Epithelial cell of prostate (primary cell): ENCODE data around the gene ANTXR1.

Source experiments
- DNase-seq: peaks from one replicate; pipeline ENCODE4 v3.0.0-alpha.2; 2011; ENCODE audit warnings: low read depth, low spot score
- H3K27ac ChIP-seq: fragments of 450-650 bp; 2 replicates; pipeline ENCODE4 v1.5.1; 2017; ENCODE audit warnings: mild to moderate bottlenecking

Gene ANTXR1

DNA sequence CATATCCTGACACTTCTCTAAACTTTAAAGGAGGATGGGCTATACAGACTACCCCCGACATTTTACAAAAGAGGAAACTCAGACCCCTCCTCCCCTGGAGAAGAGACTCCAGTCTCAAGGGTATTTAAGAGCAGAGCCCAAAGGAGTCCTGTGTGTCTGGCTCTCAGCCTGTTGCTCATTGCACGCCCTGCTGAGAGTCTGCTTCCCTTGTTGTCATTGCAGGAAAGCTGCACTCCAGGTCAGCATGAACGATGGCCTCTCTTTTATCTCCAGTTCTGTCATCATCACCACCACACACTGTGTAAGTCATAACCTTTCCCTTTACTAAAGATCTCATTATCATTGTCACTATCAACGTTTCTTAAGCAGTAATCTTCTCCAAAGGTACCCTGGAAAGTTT lies 111.4 kb downstream of the ANTXR1 start:
- DNase-seq: no peak
- H3K27ac ChIP-seq: no peak overlapping the region

DNA sequence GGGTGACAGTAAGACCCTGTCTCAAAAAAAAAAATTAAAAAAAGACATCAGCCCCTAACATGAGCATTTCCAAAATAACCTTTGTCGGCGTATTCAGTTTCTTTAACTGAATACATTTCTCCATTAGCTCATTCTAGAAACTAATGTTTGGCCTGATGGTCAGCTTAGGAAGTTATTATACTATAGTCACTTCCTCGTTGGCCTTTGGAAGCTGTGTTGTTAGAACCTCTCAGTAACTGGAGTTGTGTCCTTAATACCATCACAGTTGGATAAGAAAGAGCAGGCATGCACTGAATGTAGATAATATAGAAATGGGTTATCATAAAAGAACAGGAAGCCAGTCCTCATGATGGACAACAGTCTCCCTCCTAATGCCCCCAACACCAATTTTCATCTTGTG lies 112.8 kb downstream of the ANTXR1 start:
- H3K27ac ChIP-seq: no peak overlapping the region
- DNase-seq: no peak

DNA sequence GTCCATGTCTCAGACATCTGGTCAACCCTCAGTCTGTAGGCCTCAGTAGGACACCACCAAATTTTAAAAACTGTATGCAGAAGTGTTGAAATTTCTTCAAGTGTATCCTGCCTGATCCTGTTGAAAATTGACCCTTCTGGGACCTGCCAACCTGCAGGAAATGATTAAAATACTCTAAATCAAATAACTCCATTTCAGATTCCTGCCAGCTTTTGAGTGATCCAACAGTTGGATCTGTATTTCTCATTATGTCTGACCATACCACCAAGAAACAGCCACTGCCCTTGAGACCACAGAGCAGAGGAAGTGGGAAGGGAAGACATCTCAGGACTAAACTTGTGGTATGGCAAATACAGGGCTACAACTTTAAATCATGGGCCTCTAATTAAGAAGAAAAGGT lies 113.4 kb downstream of the ANTXR1 start:
- no peak overlapping the region for H3K27ac ChIP-seq
- no peak for DNase-seq

DNA sequence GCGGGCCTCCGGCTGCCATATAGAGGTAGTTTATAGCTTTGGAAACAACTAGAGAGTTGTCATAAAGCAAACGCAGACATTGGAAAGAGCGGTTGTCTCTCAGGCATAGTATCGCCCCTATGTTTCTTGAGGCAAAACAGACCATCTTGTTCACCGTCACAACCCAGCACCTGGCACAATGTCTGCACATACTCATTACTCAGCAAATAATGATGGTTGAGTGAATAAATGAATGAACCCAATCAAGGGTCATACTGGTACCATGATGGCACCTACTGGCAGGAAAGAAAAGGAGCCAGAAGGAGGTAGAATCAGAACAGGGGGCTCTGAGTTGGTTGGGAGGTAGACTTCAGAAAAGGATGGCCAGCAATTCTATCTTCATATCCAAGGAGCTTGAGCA lies 118.5 kb downstream of the ANTXR1 start:
- no peak overlapping the region for H3K27ac ChIP-seq
- no peak for DNase-seq

DNA sequence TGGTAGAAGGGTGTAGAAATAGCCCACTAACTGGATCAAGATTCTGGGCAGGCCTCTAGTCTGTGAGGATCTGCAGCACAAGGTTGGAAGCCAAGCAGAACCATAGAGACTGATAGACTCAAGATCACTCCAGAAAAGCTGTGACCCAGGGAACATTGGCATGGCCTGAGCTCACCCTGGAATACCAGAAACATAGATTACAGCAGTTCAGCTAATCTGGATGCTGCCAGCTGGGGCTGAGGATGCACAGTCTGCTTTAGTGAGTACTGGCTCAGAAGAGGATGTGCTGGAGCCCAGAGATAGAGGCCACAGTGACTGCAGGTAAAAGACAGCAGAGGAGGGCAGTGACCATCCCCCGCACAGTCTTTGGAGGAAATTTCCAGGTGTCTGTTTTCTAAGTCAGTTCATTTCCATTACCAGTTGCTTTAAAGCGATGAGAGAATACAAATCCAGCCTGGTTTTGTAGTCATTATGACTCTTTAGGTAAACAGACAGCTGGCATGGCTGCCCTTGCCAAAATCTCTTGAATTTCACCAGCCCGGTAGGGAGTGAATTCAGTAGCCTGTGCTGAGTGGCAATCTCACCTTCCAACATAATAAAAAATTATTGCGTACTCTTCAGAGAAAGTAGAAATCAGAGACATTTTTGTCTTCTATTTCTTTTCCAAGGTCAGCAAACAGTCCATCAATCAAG lies 119.2 kb downstream of the ANTXR1 start:
- H3K27ac ChIP-seq: peak overlapping the region; percentile 48
- DNase-seq: no peak

DNA sequence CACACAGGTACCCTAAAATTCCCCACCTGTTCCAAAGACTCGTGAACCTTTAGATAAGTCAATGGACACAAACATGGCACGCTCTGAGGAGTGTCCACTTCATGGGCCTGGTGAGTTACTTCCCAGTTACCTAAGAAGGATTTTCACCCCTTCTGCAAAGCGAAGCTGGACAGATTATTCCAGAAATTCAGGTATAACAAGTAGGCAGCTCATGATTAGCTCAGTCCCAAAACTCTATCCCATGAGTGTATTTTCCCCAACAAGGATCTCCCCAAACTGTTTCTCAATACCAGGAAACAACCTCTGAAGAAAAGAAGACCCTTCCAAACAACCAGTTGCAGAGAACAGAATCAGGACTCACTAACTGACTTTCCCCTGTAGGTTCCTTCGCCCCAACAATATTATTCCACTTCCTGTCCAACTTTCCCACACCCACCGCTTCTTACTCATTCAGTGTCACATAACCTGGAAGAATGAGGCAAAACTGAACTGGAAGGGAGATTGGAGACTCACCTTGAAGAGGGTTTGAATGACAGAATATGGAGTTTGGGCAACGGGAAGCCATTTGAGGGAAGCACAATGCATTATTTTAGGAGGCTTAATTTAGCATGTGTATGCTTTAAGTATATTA lies 120.1 kb downstream of the ANTXR1 start:
- DNase-seq: no peak
- H3K27ac ChIP-seq: peak overlapping the region; percentile 48

DNA sequence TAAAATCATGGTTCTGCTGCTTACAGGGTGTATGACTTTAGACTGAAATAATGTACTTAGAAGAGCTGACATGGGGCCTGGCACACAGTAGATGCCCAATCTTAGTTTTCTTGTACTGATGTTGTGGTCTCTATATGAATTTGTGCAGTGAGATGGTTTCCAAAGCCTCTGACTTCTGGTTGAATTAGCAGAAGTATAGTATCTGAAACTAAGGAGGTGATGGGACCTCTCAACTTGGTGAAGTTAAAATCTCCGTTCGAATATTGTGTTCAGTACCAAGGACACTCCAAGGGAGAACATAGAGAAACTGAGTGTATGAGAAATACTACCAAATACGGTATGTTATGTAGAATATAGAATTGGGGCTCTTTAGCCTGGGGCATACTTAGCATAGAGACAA lies 120.9 kb downstream of the ANTXR1 start:
- no peak overlapping the region for H3K27ac ChIP-seq
- DNase-seq: no peak

DNA sequence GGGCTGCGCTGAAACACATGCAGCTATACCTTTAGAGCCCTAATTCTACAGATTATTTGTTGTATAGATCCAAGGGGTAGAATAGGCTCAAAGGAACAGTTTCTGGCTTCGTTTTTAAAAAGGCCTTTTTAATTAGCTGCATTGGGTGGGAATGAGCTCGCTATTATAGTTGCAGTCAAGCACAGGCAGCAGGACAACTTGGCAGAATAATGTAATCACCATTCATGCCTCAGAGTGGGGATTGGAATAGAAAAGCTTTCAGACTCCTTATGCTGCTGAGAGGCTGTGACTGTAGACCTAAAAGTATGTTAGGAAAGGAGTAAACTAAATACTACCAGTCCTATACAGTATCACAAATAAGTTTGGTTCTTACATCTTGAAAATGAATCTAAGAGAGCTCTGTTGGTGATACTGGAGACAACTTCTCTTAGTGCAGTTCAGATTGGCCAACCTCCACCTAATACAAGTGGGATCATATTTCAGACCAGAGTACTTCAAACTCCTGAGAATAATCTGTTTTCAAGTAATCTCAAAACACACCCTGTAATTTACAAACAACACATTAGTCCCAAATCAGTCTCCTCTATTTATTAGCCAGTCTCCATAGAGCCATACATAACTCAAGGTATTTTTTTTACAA lies 121.4 kb downstream of the ANTXR1 start:
- DNase-seq: no peak
- no peak overlapping the region for H3K27ac ChIP-seq

DNA sequence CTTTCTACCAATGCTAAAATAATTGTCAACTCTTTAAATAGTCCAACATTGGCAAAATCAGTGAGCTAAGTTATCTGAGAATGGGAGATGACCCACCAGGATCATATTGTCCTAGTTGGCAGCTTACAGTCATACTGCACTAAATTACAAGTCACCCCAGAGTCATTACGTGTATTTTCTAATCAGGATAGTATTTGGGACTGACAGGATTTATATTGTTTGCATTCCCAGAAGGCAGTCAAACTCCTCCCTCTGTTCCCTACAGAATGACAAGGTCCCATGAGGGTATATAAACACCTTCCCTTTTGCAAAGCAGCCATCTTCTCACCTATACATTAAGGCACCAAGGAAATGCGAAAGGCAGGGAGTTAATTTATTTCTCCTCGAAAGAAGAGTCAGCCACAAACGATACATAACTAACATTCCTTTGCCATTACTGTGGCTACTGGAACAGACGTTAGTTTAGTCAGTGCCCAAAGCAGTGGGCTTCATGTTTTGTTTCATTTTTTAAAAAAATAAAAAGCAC lies 125.3 kb downstream of the ANTXR1 start:
- no peak for DNase-seq
- H3K27ac ChIP-seq: peak overlapping the region; percentile 78

DNA sequence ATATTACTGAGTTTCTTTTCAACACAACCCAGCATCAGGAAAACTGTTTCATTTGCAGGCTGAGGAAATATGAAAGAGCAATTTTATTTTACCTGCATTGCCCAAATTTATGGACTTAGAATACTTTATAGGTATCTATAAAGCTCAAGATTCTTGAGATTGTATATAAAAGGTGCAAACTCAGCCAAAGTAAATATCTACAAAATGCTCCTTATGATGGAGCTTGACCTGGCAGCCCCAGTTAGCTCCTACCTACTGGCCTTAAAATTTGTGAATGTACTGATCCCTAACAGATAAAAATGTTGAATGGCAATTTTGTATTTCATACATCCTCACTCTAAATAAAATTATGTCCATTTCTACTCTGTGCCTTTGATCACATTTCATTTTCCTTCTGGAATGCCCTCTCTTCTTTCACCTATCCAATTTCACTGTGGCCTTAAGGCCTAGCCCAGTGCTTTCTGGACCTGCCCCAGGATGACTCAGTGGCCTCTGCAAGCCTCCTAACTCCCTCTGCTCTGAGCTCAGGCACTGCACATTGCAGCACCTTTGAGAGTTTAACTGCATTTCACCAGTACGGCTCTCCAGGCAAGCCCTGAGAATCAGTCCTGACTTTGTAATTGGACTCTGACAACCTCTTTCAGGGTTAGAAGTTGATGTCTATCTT lies 125.9 kb downstream of the ANTXR1 start:
- no peak for DNase-seq
- H3K27ac ChIP-seq: peak overlapping the region; percentile 78

DNA sequence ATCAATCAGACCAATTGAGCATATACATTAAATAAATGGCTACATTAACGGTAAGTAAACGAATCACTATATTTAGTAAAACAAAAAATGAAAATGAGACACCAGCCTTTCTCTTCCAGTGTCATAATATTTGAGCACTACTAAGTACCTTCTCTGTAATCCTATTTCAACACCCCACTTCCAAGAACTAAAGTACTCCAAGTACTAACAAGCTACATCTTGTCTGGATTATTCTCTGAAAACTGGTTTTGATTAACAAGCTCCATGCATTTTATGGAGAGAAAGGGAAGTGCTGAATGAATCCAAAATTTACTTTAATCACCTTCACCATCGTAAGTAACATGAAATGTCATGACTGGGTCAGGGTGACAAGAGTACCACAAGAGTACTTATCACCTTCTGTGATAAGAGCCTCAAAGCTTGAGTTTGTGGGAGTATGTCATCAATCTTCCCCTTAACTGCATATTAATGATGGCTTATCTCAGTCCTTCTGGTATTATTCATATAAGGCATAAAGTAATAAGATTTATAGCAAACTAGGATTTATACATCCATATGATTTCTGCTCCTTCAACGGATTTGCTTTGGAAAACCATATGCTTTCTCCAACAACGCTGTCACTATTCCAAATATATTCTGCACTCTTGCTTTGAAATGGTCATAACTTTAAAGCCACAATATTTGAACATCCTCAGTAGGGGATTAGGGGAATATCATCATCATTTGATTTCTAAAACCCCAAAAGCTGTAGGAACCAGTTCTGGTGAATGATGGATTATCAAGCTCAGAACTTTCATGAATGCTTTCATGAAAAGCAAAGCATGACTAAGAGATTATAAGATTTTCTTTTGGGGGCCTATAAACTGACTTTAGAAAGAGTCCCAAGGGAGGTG lies 127.0 kb downstream of the ANTXR1 start:
- no peak for DNase-seq
- H3K27ac ChIP-seq: peak overlapping the region; percentile 78

DNA sequence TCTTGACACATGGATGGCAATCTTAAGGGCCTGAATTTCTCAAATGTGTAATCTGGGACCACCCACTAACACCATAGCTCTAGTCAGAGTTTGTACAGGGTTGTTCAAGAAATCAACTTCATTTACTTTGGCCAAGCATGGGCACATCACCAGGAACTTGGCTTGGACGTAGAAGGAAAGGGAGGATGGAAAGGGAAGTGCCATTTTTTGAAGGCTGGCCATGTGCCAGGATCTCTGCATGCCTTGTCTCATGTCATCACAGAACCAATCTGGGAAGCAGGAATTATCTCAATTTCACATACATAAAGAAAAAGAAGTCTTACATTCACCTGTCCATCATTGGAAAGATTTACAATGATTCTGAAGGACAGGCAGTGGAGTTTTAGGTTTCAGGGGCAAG lies 128.1 kb downstream of the ANTXR1 start:
- no peak for DNase-seq
- no peak overlapping the region for H3K27ac ChIP-seq

DNA sequence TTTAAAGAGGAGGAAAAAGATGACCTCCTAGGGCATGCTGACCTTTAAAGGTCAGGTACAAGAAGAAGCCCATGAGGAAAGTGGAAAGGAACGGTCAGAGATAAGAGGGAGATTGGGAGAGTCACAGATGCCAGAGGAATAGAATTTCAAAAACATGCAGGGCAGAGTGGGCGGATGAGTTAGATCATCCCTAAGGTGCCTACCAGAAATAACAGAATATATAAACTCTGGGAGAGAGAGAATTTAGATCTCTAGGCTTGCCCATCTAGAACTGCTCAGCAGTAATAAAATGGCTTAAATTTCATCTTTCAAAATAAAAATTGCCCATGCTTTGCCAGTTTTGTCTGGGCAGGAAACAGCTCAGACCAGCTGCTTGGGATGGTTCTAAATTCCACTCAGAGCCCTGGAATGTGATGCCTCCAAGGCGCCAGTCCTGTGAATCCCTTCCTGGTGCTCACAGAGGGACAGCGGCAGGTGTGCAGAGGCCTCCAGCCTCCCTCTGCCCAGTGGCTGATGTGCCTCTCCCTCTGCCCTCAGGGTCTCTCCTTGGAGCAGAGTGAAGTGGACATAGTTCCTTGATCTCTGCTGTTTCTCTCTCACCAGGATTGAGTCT lies 130.9 kb downstream of the ANTXR1 start:
- DNase-seq: no peak

DNA sequence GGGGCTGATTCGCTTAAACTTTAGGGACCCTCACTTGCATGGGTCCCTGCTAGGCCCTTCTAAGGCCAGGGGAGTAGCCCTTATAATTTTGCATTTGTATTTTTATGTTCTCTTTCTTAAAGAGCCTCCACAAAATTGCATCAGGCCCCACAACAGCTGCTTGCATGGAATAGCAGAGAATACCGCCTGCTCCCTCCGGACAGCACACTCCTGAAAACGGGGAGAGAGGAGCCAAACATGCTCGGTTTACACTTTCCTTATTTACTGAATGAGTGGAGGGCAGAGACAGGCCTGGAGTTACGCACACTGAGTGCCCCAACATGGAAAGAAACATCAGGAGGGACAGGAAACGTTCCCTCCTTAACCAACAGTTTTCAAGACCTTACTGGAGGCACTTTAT lies 132.2 kb downstream of the ANTXR1 start:
- no peak for DNase-seq
- no peak overlapping the region for H3K27ac ChIP-seq

More for the DNA sequence above, 130.9 kb downstream of the ANTXR1 start:
- H3K27ac ChIP-seq: peak overlapping the region; percentile 20

DNA sequence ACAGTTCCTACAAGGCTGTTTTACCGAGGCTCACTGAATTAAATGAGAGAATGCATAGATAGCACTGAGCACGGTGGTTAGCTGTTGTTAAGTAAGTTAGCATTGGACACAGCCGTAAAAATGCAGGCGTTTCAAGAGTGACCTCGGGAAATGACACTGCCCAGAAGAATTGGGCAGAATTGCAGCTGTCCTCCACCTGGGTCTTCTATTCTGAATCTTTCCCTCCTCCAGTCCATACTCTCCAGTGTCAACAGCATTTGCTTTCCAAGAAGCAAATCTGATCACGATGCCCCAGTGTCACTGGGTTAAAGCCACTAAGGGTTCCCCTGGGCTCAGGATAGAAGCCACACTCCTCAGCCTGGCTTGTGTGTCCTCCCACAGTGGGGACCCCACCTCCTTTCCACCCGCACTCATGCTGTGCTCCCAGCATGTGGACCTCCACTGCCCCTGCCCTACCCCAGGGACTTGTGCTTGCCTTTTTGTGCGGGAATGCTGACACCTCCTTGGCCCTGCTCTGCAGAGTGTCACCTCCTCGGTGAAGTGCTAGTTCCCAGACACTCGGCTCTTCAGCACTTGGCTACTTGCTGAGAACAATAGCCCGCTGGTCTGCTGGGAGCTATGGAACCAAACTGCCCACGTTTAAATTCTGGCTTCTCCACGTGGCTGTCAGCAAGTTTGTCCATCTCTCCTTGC lies 135.0 kb downstream of the ANTXR1 start:
- no peak for DNase-seq
- H3K27ac ChIP-seq: no peak overlapping the region

DNA sequence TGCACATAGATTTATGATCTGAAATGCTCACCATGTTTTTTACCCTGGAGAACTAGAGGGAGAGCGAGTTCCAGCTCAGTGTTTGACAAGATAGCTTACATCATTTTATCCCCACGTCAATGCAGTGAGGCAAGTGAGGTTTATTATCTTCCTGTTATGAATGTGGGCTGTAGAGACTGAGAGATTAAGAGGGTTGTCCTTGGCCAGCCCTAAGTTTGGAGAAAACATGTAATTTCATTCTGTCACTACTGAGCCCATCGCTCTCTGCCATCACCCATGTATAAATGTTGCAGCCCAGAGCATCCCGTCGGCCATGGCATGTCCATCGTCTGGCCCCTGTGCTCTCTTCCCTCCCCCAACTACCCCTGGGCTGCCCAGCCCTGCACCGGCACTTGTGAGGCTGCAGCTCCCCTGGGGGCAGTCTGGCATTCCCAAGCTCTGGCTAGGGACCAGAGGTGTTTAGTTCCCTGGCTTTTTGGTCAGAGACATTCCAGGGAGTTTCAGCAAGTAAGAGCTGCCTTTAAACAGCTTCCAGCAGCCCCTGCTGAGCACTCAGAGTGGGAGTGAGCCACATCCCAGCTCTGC lies 136.7 kb downstream of the ANTXR1 start:
- no peak overlapping the region for H3K27ac ChIP-seq
- DNase-seq: no peak

DNA sequence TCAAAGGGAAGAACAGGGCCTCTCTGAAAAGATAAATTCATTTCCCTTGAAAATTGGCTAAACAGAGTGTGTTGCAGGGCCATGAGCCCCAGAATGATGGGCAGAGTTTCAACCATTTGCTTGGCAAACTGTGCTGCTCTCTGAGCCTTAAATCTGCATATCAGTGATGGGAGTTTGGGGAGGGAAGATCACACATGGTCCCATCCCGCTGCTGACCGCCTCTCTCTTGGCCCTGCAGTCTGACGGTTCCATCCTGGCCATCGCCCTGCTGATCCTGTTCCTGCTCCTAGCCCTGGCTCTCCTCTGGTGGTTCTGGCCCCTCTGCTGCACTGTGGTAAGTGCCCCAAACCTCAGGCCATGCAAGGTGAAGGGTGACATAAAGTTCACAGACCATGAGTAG lies 139.0 kb downstream of the ANTXR1 start:
- H3K27ac ChIP-seq: no peak overlapping the region
- no peak for DNase-seq

DNA sequence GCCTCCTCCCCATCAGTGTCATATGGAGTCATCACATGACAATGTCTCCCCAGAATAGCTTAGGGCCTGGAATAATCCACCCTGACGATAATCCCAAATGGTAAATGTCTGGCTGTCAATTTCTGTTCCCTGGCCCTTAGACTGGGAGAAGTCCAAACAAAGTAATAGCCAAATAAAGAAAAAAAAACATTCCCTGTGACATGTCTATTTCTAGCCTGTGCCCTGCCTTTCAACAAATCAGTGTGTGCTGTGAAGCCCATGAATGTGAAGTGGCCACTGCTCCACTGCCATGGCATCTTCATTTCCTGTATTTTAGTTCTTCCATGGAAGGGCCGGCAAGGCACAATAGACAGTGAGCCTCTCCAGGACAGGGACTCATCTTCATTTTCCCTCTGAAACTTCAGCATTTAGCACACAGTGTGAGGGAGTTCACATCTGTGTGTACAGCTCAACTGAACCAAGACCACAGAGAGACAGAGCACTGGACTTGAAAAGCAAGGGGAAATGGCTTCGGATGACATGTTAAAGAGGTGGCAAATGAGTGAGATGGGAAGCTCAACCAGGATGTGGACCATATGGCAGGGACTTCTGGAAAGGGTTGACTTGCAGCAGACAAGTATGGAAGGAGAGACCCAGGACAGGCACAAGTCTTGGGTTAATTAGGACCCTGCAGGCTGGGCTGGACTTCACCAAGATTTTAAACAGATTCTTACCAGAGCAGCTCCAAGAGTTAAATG lies 140.0 kb downstream of the ANTXR1 start:
- H3K27ac ChIP-seq: no peak overlapping the region
- no peak for DNase-seq
